GM06990 (cell line): ENCODE results near the gene GRM1.

Experiments used
- DNase-seq: peaks from one replicate; pipeline ENCODE4 v3.0.0-alpha.2; 2011; ENCODE audit not compliant: insufficient read length; ENCODE audit errors: extremely low read depth
- H3K27me3 ChIP-seq: replicated peaks from 2 replicates; pipeline ENCODE4 v1.6.0; 2011; ENCODE audit warnings: low read length; ENCODE audit not compliant: control insufficient read depth, insufficient read depth
- H3K36me3 ChIP-seq: 2 replicates; pipeline ENCODE4 v1.5.1; 2011; ENCODE audit warnings: low read length; ENCODE audit not compliant: control insufficient read depth, insufficient read depth
- H3K4me3 ChIP-seq: replicated peaks from 2 replicates; pipeline ENCODE4 v1.5.1; 2011; ENCODE audit warnings: low read depth, mild to moderate bottlenecking, control low read depth, low read length
- CTCF ChIP-seq: IDR thresholded peaks from 2 replicates; pipeline ENCODE4 v1.5.1; 2011; ENCODE audit warnings: low read length, control low read depth, mild to moderate bottlenecking, inconsistent platforms; ENCODE audit not compliant: insufficient read depth, poor library complexity, severe bottlenecking

GRM1 gene

GRCh38 chr6:146146836-146147235, 118.0 kb downstream of the GRM1 start:
- no peak for TF ChIP-seq CTCF
- H3K4me3 ChIP-seq = no peak overlapping the region
- H3K36me3 ChIP-seq = no peaks in the 10 kb centered on the region
- no peak for DNase-seq
- H3K27me3 ChIP-seq = no peaks in the 10 kb centered on the region

- no peak for TF ChIP-seq CTCF
- no peaks in the 10 kb centered on the region for H3K27me3 ChIP-seq
- H3K4me3 ChIP-seq = no peak overlapping the region
- no peak for DNase-seq
- H3K36me3 ChIP-seq = no peaks in the 10 kb centered on the region
Measured at GRCh38 chr6:146149770-146150169, 120.9 kb downstream of the GRM1 start.

- peak overlapping the region; percentile 20; the same call in 1 of the 2 replicates for H3K4me3 ChIP-seq
- TF ChIP-seq CTCF = no peak
Measured at GRCh38 chr6:146153040-146153758, 124.3 kb downstream of the GRM1 start.

GRCh38 chr6:146154197-146154596, 125.3 kb downstream of the GRM1 start:
- no peak for DNase-seq
- no peak for TF ChIP-seq CTCF
- no peaks in the 10 kb centered on the region for H3K27me3 ChIP-seq
- no peaks in the 10 kb centered on the region for H3K36me3 ChIP-seq
- no peak overlapping the region for H3K4me3 ChIP-seq

More at GRCh38 chr6:146153040-146153758, 124.3 kb downstream of the GRM1 start:
- H3K27me3 ChIP-seq = no peaks in the 10 kb centered on the region
- DNase-seq = peak; percentile 12
- no peaks in the 10 kb centered on the region for H3K36me3 ChIP-seq

- Histone ChIP-seq H3K27me3 (no peaks in the 10 kb centered on the region), H3K36me3 (no peaks in the 10 kb centered on the region), H3K4me3 (no peak overlapping the region)
- DNase-seq = no peak
- TF ChIP-seq CTCF = no peak
Measured at GRCh38 chr6:146161664-146162063, 132.8 kb downstream of the GRM1 start.

- no peak for DNase-seq
- H3K36me3 ChIP-seq = no peaks in the 10 kb centered on the region
- no peak overlapping the region for H3K4me3 ChIP-seq
- no peaks in the 10 kb centered on the region for H3K27me3 ChIP-seq
- TF ChIP-seq CTCF = no peak
Measured at GRCh38 chr6:146169872-146170271, 141.0 kb downstream of the GRM1 start.
